GM12878 (cell line): Measurements from ENCODE around the gene COL28A1.

Source experiments
- CTCF ChIP-seq, 3 experiments: IDR thresholded peaks in 2 of 3; conservative IDR thresholded peaks in 1 of 3; 2 replicates each; pipeline ENCODE4 v1.5.1; 2011; ENCODE audit warnings: low read depth in 3 of 3, low read length in 3 of 3, mild to moderate bottlenecking in 3 of 3, control low read depth in 2 of 3, moderate library complexity in 2 of 3, inconsistent platforms in 1 of 3, mixed read lengths in 1 of 3; ENCODE audit not compliant: control insufficient read depth in 2 of 3, insufficient read depth in 1 of 3; ENCODE audit errors: extremely low read depth in 1 of 3
- MYC ChIP-seq: IDR thresholded peaks from 2 replicates; pipeline ENCODE4 v1.6.1; 2011; ENCODE audit warnings: mild to moderate bottlenecking, low read length, moderate library complexity, inconsistent platforms; ENCODE audit not compliant: insufficient read depth, insufficient replicate concordance, insufficient read length, severe bottlenecking
- NFIC ChIP-seq: IDR thresholded peaks from 2 replicates; pipeline ENCODE4 v1.6.1; 2012; ENCODE audit warnings: low read depth, mild to moderate bottlenecking, inconsistent platforms, low read length, moderate library complexity
- NR2C2 ChIP-seq: IDR thresholded peaks from 2 replicates; pipeline ENCODE4 v1.6.1; 2011; ENCODE audit warnings: borderline replicate concordance, low read depth; ENCODE audit not compliant: control insufficient read depth, insufficient read length
- POLR2AphosphoS5 ChIP-seq: IDR thresholded peaks from 2 replicates; pipeline ENCODE4 v1.6.1; 2011; ENCODE audit warnings: mild to moderate bottlenecking, low read length, inconsistent platforms
- RAD21 ChIP-seq: IDR thresholded peaks from 2 replicates; pipeline ENCODE4 v1.6.1; 2011; ENCODE audit warnings: mild to moderate bottlenecking, low read depth, low read length, moderate library complexity; ENCODE audit not compliant: insufficient read depth
- TF ChIP-seq, protein P1 (sequence below): IDR thresholded peaks from 2 replicates; pipeline ENCODE4 v1.6.1; 2012; ENCODE audit warnings: low read depth, low read length, improper control_type of control experiment
- TF ChIP-seq, protein P2 (sequence below): IDR thresholded peaks from 2 replicates; pipeline ENCODE4 v1.6.1; 2011; ENCODE audit warnings: borderline replicate concordance, low read depth, mild to moderate bottlenecking, moderate library complexity, mixed read lengths, low read length; ENCODE audit not compliant: insufficient read depth; ENCODE audit errors: extremely low read length

DNA sequence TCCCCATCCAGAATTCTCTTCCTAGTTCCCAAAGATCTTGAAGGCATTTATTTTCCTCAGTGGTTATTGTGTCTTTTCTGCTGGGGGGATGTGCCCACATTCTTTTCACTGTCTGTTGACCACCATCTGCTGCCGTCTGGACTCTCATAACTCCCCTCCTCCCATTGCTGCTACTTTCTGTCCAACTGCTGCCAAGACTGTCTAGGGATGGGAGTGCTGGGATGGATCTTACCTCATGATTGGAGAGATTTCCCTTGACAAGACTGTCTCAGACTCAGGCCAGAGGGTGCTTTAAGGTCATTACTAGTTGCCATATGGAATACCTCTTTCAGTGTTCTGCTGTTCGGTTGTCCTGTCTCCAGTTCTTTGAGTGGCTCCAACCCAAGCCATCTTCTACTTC is 211.8 kb downstream of the COL28A1 start:
- no peak for TF ChIP-seq NR2C2
- TF ChIP-seq, protein P1, sequence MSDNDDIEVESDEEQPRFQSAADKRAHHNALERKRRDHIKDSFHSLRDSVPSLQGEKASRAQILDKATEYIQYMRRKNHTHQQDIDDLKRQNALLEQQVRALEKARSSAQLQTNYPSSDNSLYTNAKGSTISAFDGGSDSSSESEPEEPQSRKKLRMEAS, result no peak
- no peak for TF ChIP-seq RAD21
- TF ChIP-seq CTCF (IDR thresholded peaks at IDR 0.05 in 2 of 3, conservative IDR thresholded peaks at IDR 0.05 in 1 of 3; ENCODE audit: control insufficient read depth in 2 of 3, extremely low read depth in 1 of 3, insufficient read depth in 1 of 3, low read depth in 3 of 3, low read length in 3 of 3), result no peak
- no peak for TF ChIP-seq POLR2AphosphoS5
- TF ChIP-seq MYC, result no peak
- TF ChIP-seq, protein P2, sequence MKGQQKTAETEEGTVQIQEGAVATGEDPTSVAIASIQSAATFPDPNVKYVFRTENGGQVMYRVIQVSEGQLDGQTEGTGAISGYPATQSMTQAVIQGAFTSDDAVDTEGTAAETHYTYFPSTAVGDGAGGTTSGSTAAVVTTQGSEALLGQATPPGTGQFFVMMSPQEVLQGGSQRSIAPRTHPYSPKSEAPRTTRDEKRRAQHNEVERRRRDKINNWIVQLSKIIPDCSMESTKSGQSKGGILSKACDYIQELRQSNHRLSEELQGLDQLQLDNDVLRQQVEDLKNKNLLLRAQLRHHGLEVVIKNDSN, result no peak
- TF ChIP-seq NFIC, result no peak
